NT2/D1 (cell line): ENCODE data around the gene ASMT.

ENCODE experiments used
- YY1 ChIP-seq: IDR thresholded peaks from 2 replicates; pipeline ENCODE4 v1.6.1; 2011; ENCODE audit not compliant: insufficient read length, insufficient read depth
- ZNF274 ChIP-seq: IDR thresholded peaks from 2 replicates; pipeline ENCODE4 v1.6.1; 2011; ENCODE audit warnings: mild to moderate bottlenecking, low read depth, low read length

DNA sequence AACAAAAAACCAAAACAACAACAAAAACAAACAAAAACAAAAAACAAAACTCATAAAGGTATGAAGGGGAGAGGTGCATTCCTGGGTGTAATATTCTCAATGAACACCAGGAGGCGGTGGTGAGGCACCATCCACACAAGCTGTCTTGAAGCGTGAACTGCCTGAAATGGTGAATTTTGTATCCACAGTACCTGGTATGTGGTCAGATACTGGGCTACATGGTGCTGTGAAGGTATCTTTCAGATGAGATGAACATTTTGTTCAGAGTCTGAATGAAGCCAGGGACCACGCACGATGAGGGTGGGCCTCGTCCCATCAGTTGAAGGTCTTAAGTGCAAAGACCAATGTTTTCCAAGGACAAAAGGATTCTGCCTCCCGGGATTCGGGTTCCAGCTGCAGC is 58.5 kb downstream of the ASMT start:
- TF ChIP-seq ZNF274: no peak
- TF ChIP-seq YY1: no peak
